Measurements from ENCODE around the gene SRRM2.

Gene SRRM2

GRCh38 chr16:2811703-2812471 is 59.4 kb downstream of the SRRM2 start:
- Histone ChIP-seq H3K4me1 (ENCODE audit: control insufficient read depth in 1 of 2, insufficient read depth in 2 of 2, low read length in 2 of 2) (no peaks in the 10 kb centered on the region), H3K27ac (ENCODE audit: low read length) (no peak overlapping the region), H3K4me3 (ENCODE audit: low read depth in 1 of 2, low read length in 2 of 2) (no peak overlapping the region), H3K27me3 (ENCODE audit: low read depth, low read length) (peaks cover 4% of the 10 kb centered on the region), H3K36me3 (ENCODE audit: control insufficient read depth in 1 of 2, insufficient read depth in 2 of 2, low read length in 2 of 2) (no peaks in the 10 kb centered on the region), H3K9me3 (ENCODE audit: control insufficient read depth in 1 of 2, low read length in 2 of 2) (no peaks in the 10 kb centered on the region)

DNA sequence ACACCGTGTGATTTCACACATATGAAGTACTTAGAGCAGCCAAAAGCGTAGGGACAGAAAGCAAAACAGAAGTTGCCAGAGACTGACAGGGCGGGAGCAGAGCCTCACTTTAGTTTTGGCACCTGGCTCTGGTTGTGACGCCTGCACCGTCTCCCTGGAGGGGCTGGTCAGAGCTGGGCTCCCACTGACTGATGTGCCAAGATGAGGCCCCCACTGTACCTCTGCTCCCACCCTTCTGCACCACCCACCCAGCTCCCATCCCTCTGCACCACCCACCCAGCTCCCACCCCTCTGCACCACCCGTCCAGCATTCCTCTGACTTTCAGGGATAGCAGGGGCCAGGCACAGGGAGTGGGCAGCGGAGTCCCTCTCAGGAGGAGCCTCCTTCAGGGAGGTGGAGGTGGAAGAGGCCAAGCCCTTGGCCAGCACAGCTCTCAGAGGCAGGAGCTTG is 61.4 kb downstream of the SRRM2 start:
- peaks cover 4% of the 10 kb centered on the region for H3K27me3 ChIP-seq (ENCODE audit: low read depth, low read length)

DNA sequence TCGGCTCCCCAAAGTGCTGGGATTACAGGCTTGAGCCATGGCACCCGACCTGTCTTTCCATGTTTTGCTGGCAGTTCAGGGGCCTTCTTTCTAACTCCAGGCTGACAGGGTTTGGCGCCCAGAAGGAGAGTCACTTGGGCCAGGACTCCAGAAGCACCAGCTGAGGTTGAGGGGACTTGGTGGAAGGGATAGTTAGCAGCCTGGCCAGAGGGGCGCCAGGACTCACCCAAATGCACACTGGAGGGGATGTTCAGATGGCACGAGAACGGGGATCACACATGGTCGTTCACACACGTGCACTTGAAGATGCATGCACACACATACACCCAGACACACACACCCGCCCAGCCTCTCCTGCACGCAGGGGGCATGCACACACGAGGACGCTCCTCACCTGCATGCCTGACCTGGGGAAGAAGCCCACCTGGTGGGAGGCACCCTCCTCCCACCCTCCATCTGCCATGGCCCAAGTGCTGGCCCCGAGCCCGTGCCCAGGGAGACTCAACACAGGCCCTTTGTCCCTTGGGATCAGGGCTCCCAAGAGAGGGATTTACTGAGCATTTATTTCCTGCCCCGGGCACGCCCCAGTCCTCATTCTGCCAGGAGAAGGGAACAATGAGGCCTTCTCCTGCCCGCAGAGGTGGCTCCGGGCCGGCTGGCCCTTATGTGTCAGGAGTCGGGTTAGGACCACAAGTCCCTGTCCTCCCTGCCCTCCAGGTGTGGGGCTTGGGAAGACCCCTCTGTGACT is 62.3 kb downstream of the SRRM2 start:
- H3K27me3 ChIP-seq (ENCODE audit: low read depth, low read length): peaks cover 4% of the 10 kb centered on the region
- no peak overlapping the region for H3K27ac ChIP-seq (ENCODE audit: low read length)
- H3K4me3 ChIP-seq (ENCODE audit: low read depth in 1 of 2, low read length in 2 of 2): no peak overlapping the region
- H3K36me3 ChIP-seq (ENCODE audit: control insufficient read depth in 1 of 2, insufficient read depth in 2 of 2, low read length in 2 of 2): no peaks in the 10 kb centered on the region
- H3K4me1 ChIP-seq (ENCODE audit: control insufficient read depth in 1 of 2, insufficient read depth in 2 of 2, low read length in 2 of 2): no peaks in the 10 kb centered on the region
- H3K9me3 ChIP-seq (ENCODE audit: control insufficient read depth in 1 of 2, low read length in 2 of 2): no peaks in the 10 kb centered on the region

More for the DNA sequence above, 61.4 kb downstream of the SRRM2 start:
- Histone ChIP-seq H3K4me1 (ENCODE audit: control insufficient read depth in 1 of 2, insufficient read depth in 2 of 2, low read length in 2 of 2) (no peaks in the 10 kb centered on the region), H3K36me3 (ENCODE audit: control insufficient read depth in 1 of 2, insufficient read depth in 2 of 2, low read length in 2 of 2) (no peaks in the 10 kb centered on the region), H3K9me3 (ENCODE audit: control insufficient read depth in 1 of 2, low read length in 2 of 2) (no peaks in the 10 kb centered on the region), H3K4me3 (ENCODE audit: low read depth in 1 of 2, low read length in 2 of 2) (no peak overlapping the region), H3K27ac (ENCODE audit: low read length) (no peak overlapping the region)

DNA sequence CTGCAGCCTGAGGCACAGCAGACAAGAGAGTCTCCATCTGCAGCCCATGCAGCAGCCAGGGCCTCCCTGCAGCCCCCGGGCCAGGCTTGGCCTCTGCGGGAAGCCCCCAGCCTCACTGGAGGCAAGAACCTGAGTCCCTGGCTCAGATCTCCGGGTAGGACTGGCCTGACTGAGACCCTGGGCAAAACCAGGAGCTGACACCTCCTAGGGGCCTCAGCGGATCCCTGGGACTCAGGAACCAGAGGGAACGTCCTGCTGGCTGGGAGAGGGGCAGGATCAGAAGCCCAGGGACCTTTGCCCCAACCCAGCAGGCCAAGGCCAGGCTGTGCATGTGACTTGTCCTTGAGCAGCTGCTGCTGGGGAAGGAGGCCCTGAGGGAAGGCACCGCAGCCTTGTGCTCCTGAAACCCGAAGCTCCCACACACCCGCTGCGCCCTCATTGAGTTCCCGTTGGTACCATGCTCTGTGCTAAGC is 62.9 kb downstream of the SRRM2 start:
- no peak overlapping the region for H3K4me3 ChIP-seq (ENCODE audit: low read depth in 1 of 2, low read length in 2 of 2)
- H3K27ac ChIP-seq (ENCODE audit: low read length): no peak overlapping the region
- H3K36me3 ChIP-seq (ENCODE audit: control insufficient read depth in 1 of 2, insufficient read depth in 2 of 2, low read length in 2 of 2): no peaks in the 10 kb centered on the region
- H3K27me3 ChIP-seq (ENCODE audit: low read depth, low read length): peaks cover 4% of the 10 kb centered on the region
- no peaks in the 10 kb centered on the region for H3K4me1 ChIP-seq (ENCODE audit: control insufficient read depth in 1 of 2, insufficient read depth in 2 of 2, low read length in 2 of 2)
- no peaks in the 10 kb centered on the region for H3K9me3 ChIP-seq (ENCODE audit: control insufficient read depth in 1 of 2, low read length in 2 of 2)

DNA sequence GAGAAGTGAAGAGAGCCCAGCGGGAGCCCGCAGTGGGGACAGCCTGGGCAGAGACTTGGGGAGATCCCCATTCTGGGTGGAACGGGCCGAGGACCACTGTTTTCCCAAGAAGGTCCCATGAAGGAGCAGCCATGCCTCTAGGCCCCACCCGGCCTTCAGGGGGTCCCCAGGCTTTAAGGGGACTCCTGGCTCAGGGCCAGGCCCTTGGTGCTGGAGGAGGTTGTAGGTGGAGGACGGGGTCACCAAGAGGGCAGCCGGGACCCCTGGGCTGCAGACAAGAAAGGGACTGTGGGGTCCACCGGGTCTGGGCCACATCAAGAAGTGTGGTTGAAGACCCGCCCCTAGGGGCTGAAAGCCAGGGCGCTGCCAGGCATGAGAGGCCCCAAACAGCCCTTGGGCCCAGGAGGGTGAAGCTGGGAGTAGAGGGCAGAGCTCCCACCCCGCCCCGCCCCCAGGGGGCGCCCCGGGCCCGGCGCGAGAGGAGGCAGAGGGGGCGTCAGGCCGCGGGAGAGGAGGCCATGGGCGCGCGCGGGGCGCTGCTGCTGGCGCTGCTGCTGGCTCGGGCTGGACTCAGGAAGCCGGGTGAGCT is 64.4 kb downstream of the SRRM2 start, which contains the start of gene PRSS21:
PRSS21 (plus strand) TSS at position 487 of the 589 bp plus-strand sequence; CDS start at position 519, 32 bp downstream.
- H3K4me1 ChIP-seq (ENCODE audit: control insufficient read depth in 1 of 2, insufficient read depth in 2 of 2, low read length in 2 of 2): no peaks in the 10 kb centered on the region
- no peak within 1 kb of the TSS for H3K4me3 ChIP-seq (ENCODE audit: low read depth in 1 of 2, low read length in 2 of 2)
- H3K9me3 ChIP-seq (ENCODE audit: control insufficient read depth in 1 of 2, low read length in 2 of 2): no peaks in the 10 kb centered on the region
- H3K27ac ChIP-seq (ENCODE audit: low read length): no peak within 1 kb of the TSS
- peaks cover 4% of the 10 kb centered on the region for H3K27me3 ChIP-seq (ENCODE audit: low read depth, low read length)
- H3K36me3 ChIP-seq (ENCODE audit: control insufficient read depth in 1 of 2, insufficient read depth in 2 of 2, low read length in 2 of 2): no peaks in the 10 kb centered on the region

DNA sequence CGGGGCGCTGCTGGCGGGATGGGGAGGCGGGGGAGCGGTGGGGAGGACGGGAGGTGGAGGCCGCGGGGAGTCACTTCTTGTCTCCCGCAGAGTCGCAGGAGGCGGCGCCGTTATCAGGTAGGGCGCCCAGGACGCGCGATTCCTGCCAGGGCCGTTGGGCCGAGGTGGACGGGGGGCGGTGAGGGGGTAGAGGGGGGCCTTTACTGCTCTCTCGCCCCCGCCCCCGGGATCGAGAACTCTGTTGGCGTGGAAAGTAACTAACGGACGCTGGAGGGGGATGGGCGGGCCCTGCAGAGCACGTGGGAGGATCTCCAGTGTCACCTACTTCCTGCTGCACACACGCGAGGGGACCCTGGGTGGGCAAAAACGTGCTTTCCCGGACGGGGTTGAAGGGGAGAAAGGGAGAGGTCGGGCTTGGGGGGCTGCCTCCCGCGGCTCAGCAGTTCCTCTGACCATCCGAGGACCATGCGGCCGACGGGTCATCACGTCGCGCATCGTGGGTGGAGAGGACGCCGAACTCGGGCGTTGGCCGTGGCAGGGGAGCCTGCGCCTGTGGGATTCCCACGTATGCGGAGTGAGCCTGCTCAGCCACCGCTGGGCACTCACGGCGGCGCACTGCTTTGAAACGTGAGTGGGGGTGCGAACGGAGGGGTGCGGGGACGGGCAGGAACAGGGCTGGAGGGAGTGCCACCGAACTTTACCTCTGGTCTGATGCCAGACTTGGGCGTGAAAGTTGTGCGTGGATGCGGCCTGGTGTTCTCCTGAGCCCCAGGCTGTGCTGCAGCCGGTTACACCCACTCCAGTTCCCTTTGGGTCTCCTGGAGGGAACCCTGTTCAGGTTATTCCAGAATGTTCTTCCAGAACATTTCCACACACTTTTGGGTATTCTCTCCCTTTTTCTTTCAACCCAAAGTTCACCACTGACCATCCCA is 65.2 kb downstream of the SRRM2 start:
- H3K9me3 ChIP-seq (ENCODE audit: control insufficient read depth in 1 of 2, low read length in 2 of 2): no peaks in the 10 kb centered on the region
- H3K4me1 ChIP-seq (ENCODE audit: control insufficient read depth in 1 of 2, insufficient read depth in 2 of 2, low read length in 2 of 2): no peaks in the 10 kb centered on the region
- H3K27ac ChIP-seq (ENCODE audit: low read length): no peak overlapping the region
- H3K4me3 ChIP-seq (ENCODE audit: low read depth in 1 of 2, low read length in 2 of 2): no peak overlapping the region
- H3K27me3 ChIP-seq (ENCODE audit: low read depth, low read length): peaks cover 4% of the 10 kb centered on the region
- H3K36me3 ChIP-seq (ENCODE audit: control insufficient read depth in 1 of 2, insufficient read depth in 2 of 2, low read length in 2 of 2): no peaks in the 10 kb centered on the region

GRCh38 chr16:2818272-2818876 is 65.9 kb downstream of the SRRM2 start:
- no peak overlapping the region for H3K4me3 ChIP-seq (ENCODE audit: low read depth in 1 of 2, low read length in 2 of 2)
- no peak overlapping the region for H3K27ac ChIP-seq (ENCODE audit: low read length)
- no peaks in the 10 kb centered on the region for H3K4me1 ChIP-seq (ENCODE audit: control insufficient read depth in 1 of 2, insufficient read depth in 2 of 2, low read length in 2 of 2)
- peaks cover 4% of the 10 kb centered on the region for H3K27me3 ChIP-seq (ENCODE audit: low read depth, low read length)
- no peaks in the 10 kb centered on the region for H3K36me3 ChIP-seq (ENCODE audit: control insufficient read depth in 1 of 2, insufficient read depth in 2 of 2, low read length in 2 of 2)
- no peaks in the 10 kb centered on the region for H3K9me3 ChIP-seq (ENCODE audit: control insufficient read depth in 1 of 2, low read length in 2 of 2)

DNA sequence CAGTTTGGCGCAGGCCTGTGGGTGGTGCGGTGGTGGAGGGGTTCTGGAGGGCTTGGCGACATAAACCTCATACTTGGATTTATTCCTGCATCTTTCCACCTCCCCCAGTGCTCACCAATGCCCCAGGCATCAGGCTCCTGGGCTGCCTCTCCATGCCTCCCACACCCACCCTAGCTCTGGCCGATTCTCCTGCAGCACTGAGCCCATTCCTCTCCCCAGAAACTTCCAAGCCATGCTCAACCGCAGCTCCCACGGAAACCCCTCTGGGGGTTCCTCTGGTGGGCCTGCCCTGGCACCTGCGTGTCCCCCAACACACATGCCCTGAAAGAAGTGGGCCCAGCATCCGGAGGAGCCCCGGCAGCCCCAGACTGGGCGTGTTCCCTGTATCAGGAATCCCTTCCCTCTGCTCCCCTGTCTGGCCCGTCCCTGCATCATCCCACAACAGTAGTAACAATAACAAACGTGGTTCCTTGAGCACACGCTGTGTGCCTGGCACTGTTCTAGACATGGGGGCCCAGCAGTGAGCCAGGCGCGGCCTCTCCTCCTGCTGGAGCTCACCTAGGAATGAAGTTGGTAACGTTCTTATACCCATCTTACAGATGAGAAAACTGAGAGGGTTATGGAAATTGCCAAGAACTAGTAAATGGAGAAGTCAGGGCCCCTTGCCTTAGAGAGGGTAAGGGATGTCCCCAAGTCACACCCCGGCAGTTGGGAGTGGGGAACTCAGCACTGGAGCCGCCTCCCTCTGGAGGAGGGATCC is 66.9 kb downstream of the SRRM2 start:
- Histone ChIP-seq H3K4me3 (ENCODE audit: low read depth in 1 of 2, low read length in 2 of 2) (no peak overlapping the region), H3K9me3 (ENCODE audit: control insufficient read depth in 1 of 2, low read length in 2 of 2) (no peaks in the 10 kb centered on the region), H3K36me3 (ENCODE audit: control insufficient read depth in 1 of 2, insufficient read depth in 2 of 2, low read length in 2 of 2) (no peaks in the 10 kb centered on the region), H3K27me3 (ENCODE audit: low read depth, low read length) (peaks cover 4% of the 10 kb centered on the region), H3K27ac (ENCODE audit: low read length) (no peak overlapping the region), H3K4me1 (ENCODE audit: control insufficient read depth in 1 of 2, insufficient read depth in 2 of 2, low read length in 2 of 2) (no peaks in the 10 kb centered on the region)

GRCh38 chr16:2819939-2820835 is 67.7 kb downstream of the SRRM2 start:
- Histone ChIP-seq H3K27me3 (ENCODE audit: low read depth, low read length) (peaks cover 4% of the 10 kb centered on the region), H3K36me3 (ENCODE audit: control insufficient read depth in 1 of 2, insufficient read depth in 2 of 2, low read length in 2 of 2) (no peaks in the 10 kb centered on the region), H3K27ac (ENCODE audit: low read length) (no peak overlapping the region), H3K9me3 (ENCODE audit: control insufficient read depth in 1 of 2, low read length in 2 of 2) (no peaks in the 10 kb centered on the region), H3K4me3 (ENCODE audit: low read depth in 1 of 2, low read length in 2 of 2) (no peak overlapping the region), H3K4me1 (ENCODE audit: control insufficient read depth in 1 of 2, insufficient read depth in 2 of 2, low read length in 2 of 2) (no peaks in the 10 kb centered on the region)

Measured in muscle layer of duodenum (tissue), 2 donors.